GM12892 (cell line): ENCODE measurements around the gene SLC37A1.

ENCODE experiments used
- DNase-seq: peaks from one replicate; pipeline ENCODE4 v3.0.0; 2011; ENCODE audit not compliant: insufficient read length
- FAIRE-seq: peaks from 2 replicates; lab custom pipeline; 2011; peaks lifted over from hg19 to GRCh38; lab: Jason Lieb, UNC
- POLR2A ChIP-seq: IDR thresholded peaks from 2 replicates; pipeline ENCODE4 v1.6.1; 2011; ENCODE audit warnings: low read depth, low read length, control low read depth
- POLR2AphosphoS5 ChIP-seq: IDR thresholded peaks from 2 replicates; pipeline ENCODE4 v1.6.1; 2011; ENCODE audit warnings: low read depth, low read length, control low read depth
- TAF1 ChIP-seq: IDR thresholded peaks from 2 replicates; pipeline ENCODE4 v1.6.1; 2011; ENCODE audit warnings: low read depth, mild to moderate bottlenecking, control low read depth, low read length, borderline replicate concordance

SLC37A1 gene

DNA sequence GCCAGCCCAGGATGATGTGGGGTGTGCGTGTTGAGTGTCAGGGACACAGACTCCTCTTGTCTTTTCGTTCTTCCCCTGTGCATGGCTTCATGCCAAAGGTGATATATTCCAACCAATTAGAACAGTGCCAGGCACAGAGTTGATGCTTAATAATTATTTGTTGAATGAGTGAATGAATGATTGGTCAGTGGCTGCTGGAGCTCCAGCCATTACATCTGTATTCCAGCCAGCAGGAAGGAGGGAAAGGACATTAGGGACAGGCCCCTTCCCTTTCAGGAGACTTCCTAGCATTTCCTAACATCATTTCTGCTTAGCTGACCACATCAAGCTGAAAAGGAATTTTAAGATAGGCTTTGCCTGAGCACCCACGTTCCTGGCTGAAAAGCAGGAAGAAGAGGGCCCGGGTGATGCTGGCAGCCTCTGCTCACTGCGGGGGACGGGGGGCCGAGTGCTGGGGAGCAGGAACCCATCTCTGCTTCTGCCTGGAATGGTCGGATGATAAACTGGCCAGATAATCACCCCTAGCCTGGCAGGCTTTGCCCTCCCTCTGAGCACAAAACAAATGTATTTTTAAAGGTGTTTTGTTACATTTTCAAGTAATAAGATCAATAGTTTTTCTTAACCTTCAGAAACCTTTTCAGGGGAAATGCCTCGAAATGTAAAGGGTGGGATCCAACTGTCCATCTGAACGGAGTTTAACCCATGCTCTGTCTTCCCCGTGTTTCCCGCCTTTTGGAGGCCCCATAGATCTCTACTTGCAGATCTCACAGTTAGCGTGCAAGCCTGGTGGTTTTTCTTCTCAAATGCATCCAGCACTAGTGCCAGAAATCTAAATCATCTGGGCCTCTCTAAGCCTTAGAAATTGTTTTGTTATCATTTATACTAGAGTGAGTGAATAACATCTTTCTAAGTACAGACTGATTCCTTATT is 39.0 kb downstream of the SLC37A1 start:
- TF ChIP-seq TAF1 (no peak), POLR2A (no peak), POLR2AphosphoS5 (no peak)
- DNase-seq, result no peak
- FAIRE-seq, result peak; percentile 38

DNA sequence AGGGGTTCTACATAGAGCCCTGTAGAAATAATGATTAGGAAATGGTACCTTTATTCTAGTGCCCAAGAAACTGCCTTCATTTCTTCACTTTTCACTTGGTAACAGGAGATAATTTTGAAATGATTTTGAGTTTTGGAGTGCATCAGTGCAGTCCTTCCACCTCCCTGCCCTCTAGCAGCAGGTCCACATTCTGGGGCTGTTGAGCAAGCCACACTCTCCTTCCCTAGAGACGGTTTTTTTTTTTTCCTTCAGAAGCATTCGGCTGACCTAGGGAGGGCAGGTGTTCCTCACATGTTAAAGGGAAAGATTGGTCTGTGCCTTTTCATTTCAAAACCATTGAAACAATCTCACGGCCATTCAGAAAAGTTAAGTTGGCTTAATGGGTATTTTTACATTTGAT is 39.8 kb downstream of the SLC37A1 start:
- no peak for FAIRE-seq
- TF ChIP-seq POLR2AphosphoS5 (no peak), POLR2A (no peak), TAF1 (no peak)
- DNase-seq, result no peak

GRCh38 chr21:42554251-42554961 is 40.8 kb downstream of the SLC37A1 start:
- no peak for TF ChIP-seq POLR2A
- no peak for TF ChIP-seq POLR2AphosphoS5
- no peak for TF ChIP-seq TAF1

GRCh38 chr21:42555756-42556438 is 42.2 kb downstream of the SLC37A1 start:
- no peak for TF ChIP-seq POLR2AphosphoS5
- TF ChIP-seq TAF1, result no peak
- TF ChIP-seq POLR2A, result no peak
- DNase-seq (no peak), FAIRE-seq (peak; percentile 5)

More at GRCh38 chr21:42554251-42554961, 40.8 kb downstream of the SLC37A1 start:
- no peak for FAIRE-seq
- DNase-seq, result no peak

- no peak for TF ChIP-seq TAF1
- TF ChIP-seq POLR2AphosphoS5, result no peak
- TF ChIP-seq POLR2A, result no peak
- DNase-seq (no peak), FAIRE-seq (peak; percentile 68)
Observed at GRCh38 chr21:42556476-42556875, 42.8 kb downstream of the SLC37A1 start.

DNA sequence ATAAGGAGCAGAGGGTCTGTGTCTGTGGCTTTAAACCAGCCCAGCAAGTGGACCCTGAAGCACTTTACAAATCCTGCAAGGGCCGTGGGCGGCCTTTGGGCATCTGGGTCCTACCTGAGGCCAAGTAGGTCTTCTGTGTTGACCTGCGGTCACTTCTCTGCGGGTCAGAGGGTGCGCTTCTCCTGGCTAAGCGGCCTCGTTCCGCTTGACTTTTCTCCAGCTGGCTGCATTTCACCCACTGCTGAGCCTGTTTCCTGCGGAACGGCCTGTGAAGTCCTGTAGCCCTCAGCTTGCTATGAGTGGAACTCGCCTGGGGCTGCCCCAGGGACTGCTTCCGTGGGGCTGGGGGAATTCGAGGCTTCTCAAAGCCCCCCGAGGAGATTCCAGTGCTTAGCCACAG is 43.3 kb downstream of the SLC37A1 start:
- TF ChIP-seq POLR2A (no peak), TAF1 (no peak), POLR2AphosphoS5 (no peak)
- DNase-seq, result peak; percentile 41
- FAIRE-seq, result peak; percentile 94

GRCh38 chr21:42557420-42557819 is 43.8 kb downstream of the SLC37A1 start:
- no peak for FAIRE-seq
- TF ChIP-seq POLR2A (no peak), TAF1 (no peak), POLR2AphosphoS5 (no peak)

GRCh38 chr21:42558368-42558767 is 44.7 kb downstream of the SLC37A1 start:
- no peak for FAIRE-seq
- TF ChIP-seq TAF1 (no peak), POLR2A (no peak), POLR2AphosphoS5 (no peak)
- DNase-seq, result no peak

More at GRCh38 chr21:42557420-42557819, 43.8 kb downstream of the SLC37A1 start:
- no peak for DNase-seq

GRCh38 chr21:42558846-42559245 is 45.2 kb downstream of the SLC37A1 start:
- DNase-seq (no peak), FAIRE-seq (no peak)
- no peak for TF ChIP-seq POLR2AphosphoS5
- no peak for TF ChIP-seq POLR2A
- no peak for TF ChIP-seq TAF1

DNA sequence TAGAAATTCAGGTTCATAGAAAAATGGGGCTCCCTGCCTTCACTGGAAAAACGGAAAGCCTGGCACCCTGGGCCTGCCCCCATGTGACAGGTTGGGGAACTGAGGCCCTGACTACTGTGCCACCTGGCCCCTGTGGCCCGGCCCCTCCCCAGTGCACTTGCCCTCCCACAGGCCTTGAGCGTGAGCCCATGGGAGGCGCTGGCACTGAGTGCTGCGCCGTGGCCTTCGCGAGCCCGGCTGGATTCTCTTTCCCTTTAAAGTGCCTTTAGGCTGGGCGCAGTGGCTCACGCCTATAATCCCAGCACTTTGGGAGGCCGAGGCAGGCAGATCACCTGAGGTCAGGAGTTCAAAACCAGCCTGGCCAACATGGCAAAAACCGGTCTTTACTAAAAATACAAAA is 45.7 kb downstream of the SLC37A1 start:
- DNase-seq, result no peak
- TF ChIP-seq POLR2AphosphoS5, result no peak
- no peak for TF ChIP-seq POLR2A
- no peak for TF ChIP-seq TAF1
- no peak for FAIRE-seq

DNA sequence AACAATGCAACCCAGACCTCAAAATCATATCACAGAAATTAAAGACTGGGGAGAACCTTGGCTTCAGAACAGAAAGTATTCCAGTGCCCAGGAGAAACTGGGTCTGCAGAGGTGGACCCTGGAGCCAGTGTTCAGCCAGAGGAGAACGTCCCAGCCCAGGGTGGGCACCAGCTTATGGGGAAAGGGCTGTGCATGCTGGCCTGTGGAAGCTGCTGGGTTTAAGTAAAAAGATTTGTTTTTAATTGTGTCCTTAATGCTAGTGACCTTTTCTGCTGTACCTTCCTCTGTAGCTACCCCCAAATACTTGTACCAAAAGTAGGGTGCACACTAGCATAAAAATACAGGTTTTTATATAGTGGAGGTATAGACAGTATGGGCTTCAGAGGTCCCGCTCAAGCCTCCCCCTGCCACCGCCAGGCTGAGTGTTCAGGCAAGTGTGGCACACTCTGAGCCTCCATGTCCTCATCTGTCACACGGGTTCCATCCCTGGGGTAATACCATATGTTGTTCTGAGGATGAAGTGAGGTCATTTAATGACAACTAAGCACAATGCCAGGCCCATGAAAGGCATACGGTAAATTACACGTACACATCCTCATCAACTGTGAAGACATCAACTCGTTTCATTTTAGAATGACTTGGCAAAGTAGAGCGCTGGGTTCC is 47.0 kb downstream of the SLC37A1 start:
- TF ChIP-seq TAF1 (no peak), POLR2AphosphoS5 (no peak), POLR2A (no peak)
- FAIRE-seq (no peak), DNase-seq (no peak)
